Kidney epithelial cell (primary cell): ENCODE results near the gene EMP3. TPM values are rescaled to one million over a fixed set of nuclear protein-coding genes. Genes with fewer than 3 reads are reported as not detected.

Source experiments
- DNase-seq: peaks from one replicate; pipeline ENCODE4 v3.0.0-alpha.2; 2010; ENCODE audit warnings: low read depth
- H3K27me3 ChIP-seq: 2 replicates; pipeline ENCODE4 v1.6.0; 2011; ENCODE audit warnings: low read length; ENCODE audit not compliant: control insufficient read depth, insufficient read depth
- H3K36me3 ChIP-seq: 2 replicates; pipeline ENCODE4 v1.5.1; 2011; ENCODE audit warnings: low read length; ENCODE audit not compliant: control insufficient read depth, insufficient read depth
- H3K4me3 ChIP-seq: 2 replicates; pipeline ENCODE4 v1.5.1; 2011; ENCODE audit warnings: low read depth, mild to moderate bottlenecking, control low read depth, low read length
- CTCF ChIP-seq: IDR thresholded peaks from 2 replicates; pipeline ENCODE4 v1.5.1; 2011; ENCODE audit warnings: mild to moderate bottlenecking, moderate library complexity, low read length, control low read depth, inconsistent platforms; ENCODE audit not compliant: insufficient read depth, poor library complexity, severe bottlenecking
- total RNA-seq: library from RNA; depleted of rRNA; stranded (reverse); fragments of >200 nt; gene quantifications from 2 replicates; pipeline ENCODE4 v1.2.3, GENCODE V29; 2015

EMP3 gene
- total RNA-seq, 1 donor from 2014 or later = 32.5 TPM

- no peak for TF ChIP-seq CTCF
- Histone ChIP-seq H3K27me3 (no peaks in the 10 kb centered on the region), H3K4me3 (no peak overlapping the region), H3K36me3 (no peaks in the 10 kb centered on the region)
- DNase-seq = no peak
Measured at GRCh38 chr19:48348045-48348444, 22.7 kb downstream of the EMP3 start.

- TF ChIP-seq CTCF = no peak
- Histone ChIP-seq H3K27me3 (no peaks in the 10 kb centered on the region), H3K36me3 (no peaks in the 10 kb centered on the region), H3K4me3 (no peak overlapping the region)
- no peak for DNase-seq
Measured at GRCh38 chr19:48348737-48349136, 23.4 kb downstream of the EMP3 start.

- H3K27me3 ChIP-seq = no peaks in the 10 kb centered on the region
- no peak overlapping the region for H3K4me3 ChIP-seq
- DNase-seq = no peak
- H3K36me3 ChIP-seq = no peaks in the 10 kb centered on the region
- no peak for TF ChIP-seq CTCF
Measured at GRCh38 chr19:48350856-48351255, 25.5 kb downstream of the EMP3 start.

- H3K4me3 ChIP-seq = no peak overlapping the region
- peak; percentile 77 for TF ChIP-seq CTCF
- no peak for DNase-seq
Measured at GRCh38 chr19:48351341-48351752, 26.0 kb downstream of the EMP3 start.

GRCh38 chr19:48353677-48354076 is 28.3 kb downstream of the EMP3 start:
- no peak for DNase-seq
- H3K36me3 ChIP-seq = no peaks in the 10 kb centered on the region
- no peak for TF ChIP-seq CTCF
- no peaks in the 10 kb centered on the region for H3K27me3 ChIP-seq
- no peak overlapping the region for H3K4me3 ChIP-seq

More at GRCh38 chr19:48351341-48351752, 26.0 kb downstream of the EMP3 start:
- H3K36me3 ChIP-seq = no peaks in the 10 kb centered on the region
- H3K27me3 ChIP-seq = no peaks in the 10 kb centered on the region

GRCh38 chr19:48354332-48354992 is 29.1 kb downstream of the EMP3 start:
- DNase-seq = no peak
- TF ChIP-seq CTCF = no peak
- H3K4me3 ChIP-seq = no peak overlapping the region
- no peaks in the 10 kb centered on the region for H3K27me3 ChIP-seq
- no peaks in the 10 kb centered on the region for H3K36me3 ChIP-seq
